ENCODE results near the gene DENND1C. TPM values are rescaled to one million over a fixed set of nuclear protein-coding genes. Genes with fewer than 3 reads are reported as not detected.

Gene DENND1C
- total and polyA plus RNA-seq, 2 experiments from 2014 or later, result 3.1 to 6.1 TPM

DNA sequence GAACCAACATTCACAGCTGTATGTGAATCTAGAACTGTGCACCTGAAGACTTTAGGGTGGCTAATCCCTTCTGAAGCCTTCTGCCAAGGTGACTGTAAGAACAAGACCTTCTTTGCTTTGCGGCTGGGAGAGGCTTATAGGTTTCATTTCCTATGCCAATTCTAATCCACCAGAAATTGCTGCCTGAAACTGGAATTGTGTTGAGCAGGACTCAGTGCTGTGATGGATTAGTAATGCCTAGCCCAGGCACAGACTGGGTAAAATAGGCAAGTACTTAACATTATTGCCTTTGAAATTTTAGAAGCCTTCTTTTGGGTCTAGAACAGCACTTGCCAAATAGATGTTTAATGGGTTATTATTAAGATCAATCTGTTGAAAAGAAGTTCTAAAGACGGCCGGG, 33.5 kb downstream of the DENND1C start:
- H3K27me3 ChIP-seq (ENCODE audit: insufficient read depth), result no peaks in the 10 kb centered on the region
- no peaks in the 10 kb centered on the region for H3K79me2 ChIP-seq (replicated peaks; ENCODE audit: insufficient read depth)
- no peak overlapping the region for H3K4me2 ChIP-seq
- no peaks in the 10 kb centered on the region for H3K9me2 ChIP-seq (ENCODE audit: insufficient read depth)
- ATAC-seq (no peak), DNase-seq (ENCODE audit: low spot score) (no peak)
- no peaks in the 10 kb centered on the region for H3K4me1 Mint-ChIP-seq
- no peaks in the 10 kb centered on the region; the same call in 1 of the 2 replicates for H4K20me1 ChIP-seq (replicated peaks; ENCODE audit: insufficient read depth)
- H3K4me3 ChIP-seq, result no peak overlapping the region
- no peak overlapping the region for H3K27ac Mint-ChIP-seq
- TF ChIP-seq, protein P1, sequence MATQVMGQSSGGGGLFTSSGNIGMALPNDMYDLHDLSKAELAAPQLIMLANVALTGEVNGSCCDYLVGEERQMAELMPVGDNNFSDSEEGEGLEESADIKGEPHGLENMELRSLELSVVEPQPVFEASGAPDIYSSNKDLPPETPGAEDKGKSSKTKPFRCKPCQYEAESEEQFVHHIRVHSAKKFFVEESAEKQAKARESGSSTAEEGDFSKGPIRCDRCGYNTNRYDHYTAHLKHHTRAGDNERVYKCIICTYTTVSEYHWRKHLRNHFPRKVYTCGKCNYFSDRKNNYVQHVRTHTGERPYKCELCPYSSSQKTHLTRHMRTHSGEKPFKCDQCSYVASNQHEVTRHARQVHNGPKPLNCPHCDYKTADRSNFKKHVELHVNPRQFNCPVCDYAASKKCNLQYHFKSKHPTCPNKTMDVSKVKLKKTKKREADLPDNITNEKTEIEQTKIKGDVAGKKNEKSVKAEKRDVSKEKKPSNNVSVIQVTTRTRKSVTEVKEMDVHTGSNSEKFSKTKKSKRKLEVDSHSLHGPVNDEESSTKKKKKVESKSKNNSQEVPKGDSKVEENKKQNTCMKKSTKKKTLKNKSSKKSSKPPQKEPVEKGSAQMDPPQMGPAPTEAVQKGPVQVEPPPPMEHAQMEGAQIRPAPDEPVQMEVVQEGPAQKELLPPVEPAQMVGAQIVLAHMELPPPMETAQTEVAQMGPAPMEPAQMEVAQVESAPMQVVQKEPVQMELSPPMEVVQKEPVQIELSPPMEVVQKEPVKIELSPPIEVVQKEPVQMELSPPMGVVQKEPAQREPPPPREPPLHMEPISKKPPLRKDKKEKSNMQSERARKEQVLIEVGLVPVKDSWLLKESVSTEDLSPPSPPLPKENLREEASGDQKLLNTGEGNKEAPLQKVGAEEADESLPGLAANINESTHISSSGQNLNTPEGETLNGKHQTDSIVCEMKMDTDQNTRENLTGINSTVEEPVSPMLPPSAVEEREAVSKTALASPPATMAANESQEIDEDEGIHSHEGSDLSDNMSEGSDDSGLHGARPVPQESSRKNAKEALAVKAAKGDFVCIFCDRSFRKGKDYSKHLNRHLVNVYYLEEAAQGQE (IDR thresholded peaks at IDR 0.05; ENCODE audit: unreplicated experiment), result no peak
- TF ChIP-seq EZH2 (IDR thresholded peaks at IDR 0.05; ENCODE audit: low read depth, unreplicated experiment), result no peak
- no peak for TF ChIP-seq JUNB (IDR thresholded peaks at IDR 0.05; ENCODE audit: unreplicated experiment)
- no peak for TF ChIP-seq ZNF114 (CRISPR knock-in tag; IDR thresholded peaks at IDR 0.05)
- no peak for TF ChIP-seq ZNF331 (CRISPR knock-in tag; IDR thresholded peaks at IDR 0.05; ENCODE audit: low read depth)
- no peak for TF ChIP-seq EZH2phosphoT487 (IDR thresholded peaks at IDR 0.05; ENCODE audit: unreplicated experiment)
- TF ChIP-seq, protein P2, sequence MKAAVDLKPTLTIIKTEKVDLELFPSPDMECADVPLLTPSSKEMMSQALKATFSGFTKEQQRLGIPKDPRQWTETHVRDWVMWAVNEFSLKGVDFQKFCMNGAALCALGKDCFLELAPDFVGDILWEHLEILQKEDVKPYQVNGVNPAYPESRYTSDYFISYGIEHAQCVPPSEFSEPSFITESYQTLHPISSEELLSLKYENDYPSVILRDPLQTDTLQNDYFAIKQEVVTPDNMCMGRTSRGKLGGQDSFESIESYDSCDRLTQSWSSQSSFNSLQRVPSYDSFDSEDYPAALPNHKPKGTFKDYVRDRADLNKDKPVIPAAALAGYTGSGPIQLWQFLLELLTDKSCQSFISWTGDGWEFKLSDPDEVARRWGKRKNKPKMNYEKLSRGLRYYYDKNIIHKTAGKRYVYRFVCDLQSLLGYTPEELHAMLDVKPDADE (IDR thresholded peaks at IDR 0.05), result no peak
- TF ChIP-seq, protein P3, sequence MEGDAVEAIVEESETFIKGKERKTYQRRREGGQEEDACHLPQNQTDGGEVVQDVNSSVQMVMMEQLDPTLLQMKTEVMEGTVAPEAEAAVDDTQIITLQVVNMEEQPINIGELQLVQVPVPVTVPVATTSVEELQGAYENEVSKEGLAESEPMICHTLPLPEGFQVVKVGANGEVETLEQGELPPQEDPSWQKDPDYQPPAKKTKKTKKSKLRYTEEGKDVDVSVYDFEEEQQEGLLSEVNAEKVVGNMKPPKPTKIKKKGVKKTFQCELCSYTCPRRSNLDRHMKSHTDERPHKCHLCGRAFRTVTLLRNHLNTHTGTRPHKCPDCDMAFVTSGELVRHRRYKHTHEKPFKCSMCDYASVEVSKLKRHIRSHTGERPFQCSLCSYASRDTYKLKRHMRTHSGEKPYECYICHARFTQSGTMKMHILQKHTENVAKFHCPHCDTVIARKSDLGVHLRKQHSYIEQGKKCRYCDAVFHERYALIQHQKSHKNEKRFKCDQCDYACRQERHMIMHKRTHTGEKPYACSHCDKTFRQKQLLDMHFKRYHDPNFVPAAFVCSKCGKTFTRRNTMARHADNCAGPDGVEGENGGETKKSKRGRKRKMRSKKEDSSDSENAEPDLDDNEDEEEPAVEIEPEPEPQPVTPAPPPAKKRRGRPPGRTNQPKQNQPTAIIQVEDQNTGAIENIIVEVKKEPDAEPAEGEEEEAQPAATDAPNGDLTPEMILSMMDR (conservative IDR thresholded peaks at IDR 0.05; ENCODE audit: low read depth in 2 of 2), result no peak
- TF ChIP-seq, protein P4, sequence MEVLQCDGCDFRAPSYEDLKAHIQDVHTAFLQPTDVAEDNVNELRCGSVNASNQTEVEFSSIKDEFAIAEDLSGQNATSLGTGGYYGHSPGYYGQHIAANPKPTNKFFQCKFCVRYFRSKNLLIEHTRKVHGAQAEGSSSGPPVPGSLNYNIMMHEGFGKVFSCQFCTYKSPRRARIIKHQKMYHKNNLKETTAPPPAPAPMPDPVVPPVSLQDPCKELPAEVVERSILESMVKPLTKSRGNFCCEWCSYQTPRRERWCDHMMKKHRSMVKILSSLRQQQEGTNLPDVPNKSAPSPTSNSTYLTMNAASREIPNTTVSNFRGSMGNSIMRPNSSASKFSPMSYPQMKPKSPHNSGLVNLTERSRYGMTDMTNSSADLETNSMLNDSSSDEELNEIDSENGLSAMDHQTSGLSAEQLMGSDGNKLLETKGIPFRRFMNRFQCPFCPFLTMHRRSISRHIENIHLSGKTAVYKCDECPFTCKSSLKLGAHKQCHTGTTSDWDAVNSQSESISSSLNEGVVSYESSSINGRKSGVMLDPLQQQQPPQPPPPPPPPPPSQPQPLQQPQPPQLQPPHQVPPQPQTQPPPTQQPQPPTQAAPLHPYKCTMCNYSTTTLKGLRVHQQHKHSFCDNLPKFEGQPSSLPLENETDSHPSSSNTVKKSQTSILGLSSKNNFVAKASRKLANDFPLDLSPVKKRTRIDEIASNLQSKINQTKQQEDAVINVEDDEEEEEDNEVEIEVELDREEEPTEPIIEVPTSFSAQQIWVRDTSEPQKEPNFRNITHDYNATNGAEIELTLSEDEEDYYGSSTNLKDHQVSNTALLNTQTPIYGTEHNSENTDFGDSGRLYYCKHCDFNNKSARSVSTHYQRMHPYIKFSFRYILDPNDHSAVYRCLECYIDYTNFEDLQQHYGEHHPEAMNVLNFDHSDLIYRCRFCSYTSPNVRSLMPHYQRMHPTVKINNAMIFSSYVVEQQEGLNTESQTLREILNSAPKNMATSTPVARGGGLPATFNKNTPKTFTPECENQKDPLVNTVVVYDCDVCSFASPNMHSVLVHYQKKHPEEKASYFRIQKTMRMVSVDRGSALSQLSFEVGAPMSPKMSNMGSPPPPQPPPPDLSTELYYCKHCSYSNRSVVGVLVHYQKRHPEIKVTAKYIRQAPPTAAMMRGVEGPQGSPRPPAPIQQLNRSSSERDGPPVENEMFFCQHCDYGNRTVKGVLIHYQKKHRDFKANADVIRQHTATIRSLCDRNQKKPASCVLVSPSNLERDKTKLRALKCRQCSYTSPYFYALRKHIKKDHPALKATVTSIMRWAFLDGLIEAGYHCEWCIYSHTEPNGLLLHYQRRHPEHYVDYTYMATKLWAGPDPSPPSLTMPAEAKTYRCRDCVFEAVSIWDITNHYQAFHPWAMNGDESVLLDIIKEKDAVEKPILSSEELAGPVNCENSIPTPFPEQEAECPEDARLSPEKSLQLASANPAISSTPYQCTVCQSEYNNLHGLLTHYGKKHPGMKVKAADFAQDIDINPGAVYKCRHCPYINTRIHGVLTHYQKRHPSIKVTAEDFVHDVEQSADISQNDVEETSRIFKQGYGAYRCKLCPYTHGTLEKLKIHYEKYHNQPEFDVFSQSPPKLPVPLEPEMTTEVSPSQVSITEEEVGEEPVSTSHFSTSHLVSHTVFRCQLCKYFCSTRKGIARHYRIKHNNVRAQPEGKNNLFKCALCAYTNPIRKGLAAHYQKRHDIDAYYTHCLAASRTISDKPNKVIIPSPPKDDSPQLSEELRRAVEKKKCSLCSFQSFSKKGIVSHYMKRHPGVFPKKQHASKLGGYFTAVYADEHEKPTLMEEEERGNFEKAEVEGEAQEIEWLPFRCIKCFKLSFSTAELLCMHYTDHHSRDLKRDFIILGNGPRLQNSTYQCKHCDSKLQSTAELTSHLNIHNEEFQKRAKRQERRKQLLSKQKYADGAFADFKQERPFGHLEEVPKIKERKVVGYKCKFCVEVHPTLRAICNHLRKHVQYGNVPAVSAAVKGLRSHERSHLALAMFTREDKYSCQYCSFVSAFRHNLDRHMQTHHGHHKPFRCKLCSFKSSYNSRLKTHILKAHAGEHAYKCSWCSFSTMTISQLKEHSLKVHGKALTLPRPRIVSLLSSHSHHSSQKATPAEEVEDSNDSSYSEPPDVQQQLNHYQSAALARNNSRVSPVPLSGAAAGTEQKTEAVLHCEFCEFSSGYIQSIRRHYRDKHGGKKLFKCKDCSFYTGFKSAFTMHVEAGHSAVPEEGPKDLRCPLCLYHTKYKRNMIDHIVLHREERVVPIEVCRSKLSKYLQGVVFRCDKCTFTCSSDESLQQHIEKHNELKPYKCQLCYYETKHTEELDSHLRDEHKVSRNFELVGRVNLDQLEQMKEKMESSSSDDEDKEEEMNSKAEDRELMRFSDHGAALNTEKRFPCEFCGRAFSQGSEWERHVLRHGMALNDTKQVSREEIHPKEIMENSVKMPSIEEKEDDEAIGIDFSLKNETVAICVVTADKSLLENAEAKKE (CRISPR knock-in tag; IDR thresholded peaks at IDR 0.05), result no peak
- TF ChIP-seq CREB1 (CRISPR knock-in tag; IDR thresholded peaks at IDR 0.05; ENCODE audit: low read depth), result no peak
- no peak for TF ChIP-seq NANOG (IDR thresholded peaks at IDR 0.05; ENCODE audit: borderline replicate concordance)
- no peak for TF ChIP-seq POLR2AphosphoS5 (IDR thresholded peaks at IDR 0.05; ENCODE audit: low read depth)
- no peak overlapping the region for H3K27ac ChIP-seq (ENCODE audit: low read depth)
- H3K4me3 Mint-ChIP-seq, result no peak overlapping the region
- no peaks in the 10 kb centered on the region for H3K4me1 ChIP-seq (ENCODE audit: insufficient read depth)
- peaks cover 2% of the 10 kb centered on the region; the same call in 1 of the 3 replicates for H3K9me3 Mint-ChIP-seq
- no peaks in the 10 kb centered on the region for H3K36me3 ChIP-seq (ENCODE audit: insufficient read depth)
- H3K27me3 Mint-ChIP-seq (ENCODE audit: insufficient read depth, low read depth, poor library complexity), result peaks cover 4% of the 10 kb centered on the region
- H3F3A ChIP-seq (replicated peaks; ENCODE audit: low read depth), result no peaks in the 10 kb centered on the region
- H3K36me3 Mint-ChIP-seq (ENCODE audit: low read depth), result peaks cover 20% of the 10 kb centered on the region
- no peak overlapping the region for H2AFZ ChIP-seq
